Measurements from ENCODE around the gene LZTS3. TPM values are rescaled to one million over a fixed set of nuclear protein-coding genes. Genes with fewer than 3 reads are reported as not detected.

LZTS3 gene
- total RNA-seq, result 10 to 100 TPM; 26.8 to 27.7 TPM
- 8.8 TPM for polyA plus RNA-seq (2013, experiment 1 of 2)
- polyA plus RNA-seq (2013, experiment 2 of 2), result 7.5 TPM
- long read RNA-seq, experiment 1, partial matches to known transcripts, result 1 of 5 reads
- long read RNA-seq, experiment 1, other reads (novel, unspliced or antisense), result 4 of 5 reads
- long read RNA-seq, experiment 2, full-length matches to known transcripts, result 9 of 64 reads
- long read RNA-seq, experiment 2, partial matches to known transcripts, result 14 of 64 reads
- long read RNA-seq, experiment 2, other reads (novel, unspliced or antisense), result 41 of 64 reads
- long read RNA-seq, experiment 3, partial matches to known transcripts, result 0 of 3 reads
- long read RNA-seq, experiment 3, other reads (novel, unspliced or antisense), result 3 of 3 reads
- long read RNA-seq, experiment 4, result 0 reads

DNA sequence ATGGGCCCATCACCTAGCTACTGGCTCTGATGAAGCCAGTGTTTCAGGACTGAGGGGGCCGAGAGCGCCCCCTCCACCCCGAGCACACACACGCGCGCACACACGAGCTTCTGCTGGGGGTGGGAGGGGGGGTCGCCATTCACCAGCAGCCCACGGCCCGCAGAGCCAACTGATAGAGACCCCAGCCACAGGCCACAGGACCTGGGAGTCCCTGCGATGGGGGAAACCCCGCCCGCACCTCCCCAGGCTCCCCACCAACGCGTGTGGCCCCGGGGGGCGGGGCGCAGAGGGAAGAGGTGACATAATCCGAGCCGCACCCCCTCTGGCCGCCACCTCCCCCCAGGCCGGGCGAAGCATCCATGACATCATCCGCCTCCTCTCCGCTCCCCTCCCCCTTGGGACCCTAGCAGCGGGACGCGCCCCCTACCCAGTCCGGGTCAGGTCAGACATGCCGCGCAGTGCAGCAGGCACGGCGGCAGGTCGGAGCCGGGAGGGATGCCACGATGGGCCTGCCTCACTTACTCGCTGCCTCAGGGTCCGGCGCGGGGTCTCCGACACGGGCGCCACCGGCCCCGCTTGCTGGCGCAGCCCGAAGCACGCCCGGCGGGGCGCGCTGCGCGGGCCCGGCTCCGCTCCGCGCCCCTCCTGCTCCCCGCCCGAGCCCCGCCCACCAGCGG lies at the start of gene LZTS3:
LZTS3 (minus strand) TSS at position 617 of the 677 bp plus-strand sequence. CDS start 6,386 bp downstream, outside the sequence.
- peak within 1 kb of the TSS; percentile 87 for H3K27ac ChIP-seq (ENCODE audit: low read depth, low read length)
- no peaks in the 10 kb centered on the region for H3K9me3 ChIP-seq (ENCODE audit: control insufficient read depth, low read length)
- Mint-ChIP-seq H3K4me3 (peak within 1 kb of the TSS; percentile 88), H3K27me3 (ENCODE audit: insufficient read depth) (peaks cover 2% of the 10 kb centered on the region), H3K36me3 (ENCODE audit: low read depth) (peaks cover 2% of the 10 kb centered on the region), H3K27ac (peak within 1 kb of the TSS; percentile 98), H3K4me1 (peaks cover 43% of the 10 kb centered on the region), H3K9me3 (no peaks in the 10 kb centered on the region)
- no peak for TF ChIP-seq CTCF (conservative IDR thresholded peaks at IDR 0.05)
- H3K4me1 ChIP-seq (ENCODE audit: control insufficient read depth, insufficient read depth, low read length), result peaks cover 7% of the 10 kb centered on the region
- no peaks in the 10 kb centered on the region for H3K36me3 ChIP-seq (ENCODE audit: control insufficient read depth, insufficient read depth, low read length)
- peak; percentile 92 for DNase-seq
- no peaks in the 10 kb centered on the region for H3K27me3 ChIP-seq (ENCODE audit: control insufficient read depth, insufficient read depth, low read length, poor library complexity, severe bottlenecking)
- peak within 1 kb of the TSS; percentile 78 for H3K9ac ChIP-seq (ENCODE audit: extremely low read depth, low read length, poor library complexity, severe bottlenecking)
- H3K4me3 ChIP-seq (ENCODE audit: low read length), result peak within 1 kb of the TSS; percentile 91
- WGBS, 2 experiments (ENCODE audit: insufficient coverage in 1 of 2, insufficient read length in 1 of 2), result 0 to 1% methylated on average over 25 to 62 of the region's 62 CpGs

DNA sequence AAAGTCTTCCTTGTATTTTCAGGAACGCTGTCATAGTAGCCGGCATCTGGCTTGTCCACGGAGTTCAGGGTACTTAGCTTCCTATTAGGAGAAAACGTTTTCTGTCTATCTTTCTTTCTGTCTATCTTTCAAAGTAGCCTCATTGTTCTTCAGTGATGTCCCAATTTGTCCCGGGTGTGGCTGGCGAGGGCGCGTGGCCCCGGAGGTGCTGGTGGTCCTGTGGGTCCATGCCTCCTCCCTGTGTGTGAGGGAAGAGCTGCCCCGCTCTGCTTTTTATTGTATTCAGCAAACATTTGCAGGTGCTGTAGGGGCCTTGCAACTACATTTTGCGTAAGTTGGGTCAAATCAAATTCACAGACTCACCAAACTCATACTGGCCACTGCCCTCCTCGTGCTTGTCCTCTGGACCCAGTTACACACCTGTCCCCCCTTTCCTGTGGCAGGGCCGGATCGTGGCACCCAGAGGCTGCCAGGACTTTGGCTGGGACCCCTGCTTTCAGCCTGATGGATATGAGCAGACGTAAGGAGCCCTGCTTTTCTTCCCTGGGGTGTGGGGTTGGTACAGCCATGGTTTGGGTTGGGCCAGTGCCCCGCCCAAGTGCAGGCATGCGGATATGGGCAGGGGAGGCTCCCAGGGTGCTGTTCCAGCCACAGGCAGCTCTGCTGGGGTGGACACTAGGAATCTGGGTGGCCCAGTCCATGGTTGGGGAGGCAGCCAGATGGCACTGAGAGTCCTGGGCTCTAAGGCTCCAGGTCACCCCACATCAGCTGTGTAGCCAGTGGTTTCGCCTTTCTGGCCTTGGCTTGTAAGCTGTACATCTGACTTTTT lies 48.3 kb upstream of the LZTS3 start:
- H3K9me3 ChIP-seq (ENCODE audit: control insufficient read depth, low read length), result no peaks in the 10 kb centered on the region
- H3K36me3 ChIP-seq (ENCODE audit: control insufficient read depth, insufficient read depth, low read length), result peaks cover 51% of the 10 kb centered on the region
- TF ChIP-seq CTCF (conservative IDR thresholded peaks at IDR 0.05), result no peak
- peak overlapping the region; percentile 88 for H3K27ac Mint-ChIP-seq
- no peaks in the 10 kb centered on the region for H3K9me3 Mint-ChIP-seq
- H3K27me3 ChIP-seq (ENCODE audit: control insufficient read depth, insufficient read depth, low read length, poor library complexity, severe bottlenecking), result no peaks in the 10 kb centered on the region
- H3K27me3 Mint-ChIP-seq (ENCODE audit: insufficient read depth), result no peaks in the 10 kb centered on the region
- H3K9ac ChIP-seq (ENCODE audit: extremely low read depth, low read length, poor library complexity, severe bottlenecking), result no peak overlapping the region
- no peak overlapping the region for H3K27ac ChIP-seq (ENCODE audit: low read depth, low read length)
- peaks cover 13% of the 10 kb centered on the region for H3K4me1 ChIP-seq (ENCODE audit: control insufficient read depth, insufficient read depth, low read length)
- no peak overlapping the region for H3K4me3 Mint-ChIP-seq
- DNase-seq, result no peak
- 94 to 97% methylated on average over 11 to 18 of the region's 18 CpGs for WGBS, 2 experiments (ENCODE audit: insufficient coverage in 1 of 2, insufficient read length in 1 of 2)
- peaks cover 31% of the 10 kb centered on the region for H3K36me3 Mint-ChIP-seq (ENCODE audit: low read depth)
- H3K4me1 Mint-ChIP-seq, result peaks cover 24% of the 10 kb centered on the region
- no peak overlapping the region for H3K4me3 ChIP-seq (ENCODE audit: low read length)

- no peak overlapping the region for H3K4me3 Mint-ChIP-seq
These were observed 45.1 kb upstream of the LZTS3 start for GRCh38 chr20:3218307-3218988.

More at GRCh38 chr20:3218307-3218988, 45.1 kb upstream of the LZTS3 start:
- Mint-ChIP-seq H3K4me1 (peaks cover 18% of the 10 kb centered on the region), H3K36me3 (ENCODE audit: low read depth) (peaks cover 44% of the 10 kb centered on the region), H3K27ac (no peak overlapping the region), H3K27me3 (ENCODE audit: insufficient read depth) (no peaks in the 10 kb centered on the region), H3K9me3 (no peaks in the 10 kb centered on the region)
- peak; percentile 98 for TF ChIP-seq CTCF (conservative IDR thresholded peaks at IDR 0.05)
- DNase-seq, result peak; percentile 95
- Histone ChIP-seq H3K4me1 (ENCODE audit: control insufficient read depth, insufficient read depth, low read length) (peaks cover 13% of the 10 kb centered on the region), H3K9me3 (ENCODE audit: control insufficient read depth, low read length) (no peaks in the 10 kb centered on the region), H3K4me3 (ENCODE audit: low read length) (no peak overlapping the region), H3K9ac (ENCODE audit: extremely low read depth, low read length, poor library complexity, severe bottlenecking) (no peak overlapping the region), H3K27ac (ENCODE audit: low read depth, low read length) (no peak overlapping the region), H3K36me3 (ENCODE audit: control insufficient read depth, insufficient read depth, low read length) (peaks cover 58% of the 10 kb centered on the region), H3K27me3 (ENCODE audit: control insufficient read depth, insufficient read depth, low read length, poor library complexity, severe bottlenecking) (no peaks in the 10 kb centered on the region)
- WGBS, 2 experiments (ENCODE audit: insufficient coverage in 1 of 2, insufficient read length in 1 of 2), result 33 to 57% methylated on average over 3 to 29 of the region's 30 CpGs
